ENCODE measurements around the gene SCIMP. TPM values are rescaled to one million over a fixed set of nuclear protein-coding genes. Genes with fewer than 3 reads are reported as not detected.
"Not testable (repeated sequence)": the region's sequence is repeated elsewhere in the genome, so short reads cannot be mapped to it uniquely, and the experiment has no call there.

Gene SCIMP
- total and polyA plus RNA-seq, 5 donors, result 0.38 to 3.7 (median 2.7) TPM

DNA sequence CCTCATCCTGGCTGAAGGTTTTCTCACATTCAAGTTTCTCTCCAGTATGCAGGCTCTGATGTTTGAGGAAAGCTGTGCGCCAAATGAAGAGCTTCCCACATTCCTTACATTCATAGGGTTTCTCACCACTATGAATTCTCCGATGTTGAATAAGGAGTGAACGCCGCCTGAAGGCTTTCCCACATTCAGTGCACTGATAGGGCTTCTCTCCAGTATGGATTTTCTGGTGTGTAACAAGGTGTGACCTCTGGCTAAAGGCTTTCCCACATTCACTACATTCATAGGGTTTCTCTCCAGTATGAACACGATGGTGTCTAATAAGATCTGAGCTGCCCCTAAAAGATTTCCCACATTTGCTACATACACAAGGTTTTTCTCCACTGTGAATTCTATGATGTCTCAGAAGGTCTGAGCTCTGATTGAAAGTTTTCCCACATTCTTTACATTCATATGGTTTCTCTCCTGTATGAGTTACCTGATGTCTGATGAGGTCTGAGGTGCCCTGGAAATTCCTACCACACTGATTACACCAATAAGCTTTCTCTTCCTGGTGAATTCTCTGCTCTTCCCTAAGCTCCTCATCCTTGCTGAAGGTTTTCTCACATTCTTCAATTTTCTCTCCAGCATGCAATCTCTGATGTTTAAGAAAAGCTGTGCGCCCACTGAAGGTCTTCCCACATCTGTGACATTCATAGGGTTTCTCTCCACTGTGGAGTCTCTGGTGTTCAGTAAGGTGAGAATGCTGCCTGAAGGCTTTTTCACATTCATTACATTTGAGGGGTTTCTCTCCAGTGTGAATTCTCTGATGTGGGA is 51.9 kb downstream of the SCIMP start:
- DNase-seq (no peak), ATAC-seq (no peak)
- Histone ChIP-seq H3K27me3 (ENCODE audit: control insufficient read depth, insufficient read depth) (no peaks in the 10 kb centered on the region), H3K27ac (ENCODE audit: low read length) (no peak overlapping the region), H3K4me3 (ENCODE audit: low read length) (no peak overlapping the region), H3K9me3 (ENCODE audit: control insufficient read depth, low read length) (peaks cover 27% of the 10 kb centered on the region), H3K4me1 (ENCODE audit: control insufficient read depth, insufficient read depth, low read length) (no peaks in the 10 kb centered on the region)
- 98% methylated on average over 6 of the region's 6 CpGs for WGBS
- intact Hi-C loops (cut with DNase I), result no loop called here

DNA sequence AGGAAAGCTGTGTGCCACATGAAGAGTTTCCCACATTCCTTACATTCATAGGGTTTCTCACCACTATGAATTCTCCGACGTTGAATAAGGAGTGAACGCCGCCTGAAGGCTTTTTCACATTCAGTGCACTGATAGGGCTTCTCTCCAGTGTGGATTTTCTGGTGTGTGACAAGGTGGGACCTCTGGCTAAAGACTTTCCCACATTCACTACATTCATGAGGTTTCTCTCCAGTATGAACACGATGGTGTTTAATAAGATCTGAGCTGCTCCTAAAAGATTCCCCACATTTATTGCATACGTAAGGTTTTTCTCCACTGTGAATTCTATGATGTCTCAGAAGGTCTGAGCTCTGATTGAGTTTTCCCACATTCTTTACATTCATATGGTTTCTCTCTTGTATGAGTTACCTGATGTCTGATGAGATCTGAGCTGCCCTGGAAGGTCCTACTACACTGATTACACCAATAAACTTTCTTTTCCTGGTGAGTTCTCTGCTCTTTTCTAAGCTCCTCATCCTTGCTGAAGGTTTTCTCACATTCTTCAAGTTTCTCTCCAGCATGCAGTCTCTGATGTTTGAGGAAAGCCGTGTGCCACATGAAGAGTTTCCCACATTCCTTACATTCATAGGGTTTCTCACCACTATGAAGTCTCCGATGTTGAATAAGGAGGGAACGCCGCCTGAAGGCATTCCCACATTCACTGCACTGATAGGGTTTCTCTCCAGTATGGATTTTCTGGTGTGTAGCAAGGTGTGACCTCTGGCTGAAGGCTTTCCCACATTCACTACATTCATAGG is 53.0 kb downstream of the SCIMP start:
- DNase-seq (no peak), ATAC-seq (no peak)
- H3K4me3 ChIP-seq (ENCODE audit: low read length), result no peak overlapping the region
- H3K27me3 ChIP-seq (ENCODE audit: control insufficient read depth, insufficient read depth), result no peaks in the 10 kb centered on the region
- WGBS, result 96% methylated on average over 10 of the region's 10 CpGs
- no peaks in the 10 kb centered on the region for H3K4me1 ChIP-seq (ENCODE audit: control insufficient read depth, insufficient read depth, low read length)
- intact Hi-C loops (cut with DNase I), result no loop called here
- H3K9me3 ChIP-seq (ENCODE audit: control insufficient read depth, low read length), result peaks cover 27% of the 10 kb centered on the region
- no peak overlapping the region for H3K27ac ChIP-seq (ENCODE audit: low read length)

GRCh38 chr17:5179003-5179402 is 55.7 kb downstream of the SCIMP start:
- DNase-seq (no peak), ATAC-seq (no peak)
- Histone ChIP-seq H3K4me3 (ENCODE audit: low read length) (no peak overlapping the region), H3K9me3 (ENCODE audit: control insufficient read depth, low read length) (peaks cover 27% of the 10 kb centered on the region), H3K27ac (ENCODE audit: low read length) (no peak overlapping the region), H3K27me3 (ENCODE audit: control insufficient read depth, insufficient read depth) (no peaks in the 10 kb centered on the region), H3K4me1 (ENCODE audit: control insufficient read depth, insufficient read depth, low read length) (no peaks in the 10 kb centered on the region)
- WGBS, result 98% methylated on average over 12 of the region's 12 CpGs
- intact Hi-C loops (cut with DNase I), result no loop called here

- H3K27ac ChIP-seq (ENCODE audit: low read length); intact Hi-C loops (cut with DNase I); DNase-seq; H3K27me3 ChIP-seq (ENCODE audit: control insufficient read depth, insufficient read depth); H3K4me3 ChIP-seq (ENCODE audit: low read length); H3K4me1 ChIP-seq (ENCODE audit: control insufficient read depth, insufficient read depth, low read length); ATAC-seq; H3K9me3 ChIP-seq (ENCODE audit: control insufficient read depth, low read length): not testable (repeated sequence)
- 91% methylated on average over 7 of the region's 7 CpGs for WGBS
These were observed 59.6 kb downstream of the SCIMP start for GRCh38 chr17:5175027-5175426.

- ATAC-seq; H3K27me3 ChIP-seq (ENCODE audit: control insufficient read depth, insufficient read depth); H3K4me1 ChIP-seq (ENCODE audit: control insufficient read depth, insufficient read depth, low read length); DNase-seq; H3K9me3 ChIP-seq (ENCODE audit: control insufficient read depth, low read length); intact Hi-C loops (cut with DNase I); H3K27ac ChIP-seq (ENCODE audit: low read length); H3K4me3 ChIP-seq (ENCODE audit: low read length): not testable (repeated sequence)
- 49% methylated on average over 6 of the region's 7 CpGs for WGBS
These were observed 68.7 kb downstream of the SCIMP start for GRCh38 chr17:5165791-5166564.

- no peak for ATAC-seq
- Histone ChIP-seq H3K4me1 (ENCODE audit: control insufficient read depth, insufficient read depth, low read length) (no peaks in the 10 kb centered on the region), H3K27ac (ENCODE audit: low read length) (no peak overlapping the region), H3K9me3 (ENCODE audit: control insufficient read depth, low read length) (no peaks in the 10 kb centered on the region), H3K4me3 (ENCODE audit: low read length) (no peak overlapping the region), H3K27me3 (ENCODE audit: control insufficient read depth, insufficient read depth) (no peaks in the 10 kb centered on the region)
- DNase-seq, result no peak
- intact Hi-C loops (cut with DNase I), result no loop called here
- 71% methylated on average over 6 of the region's 6 CpGs for whole genome bisulfite sequencing
These were observed 70.2 kb downstream of the SCIMP start for GRCh38 chr17:5164436-5164835.

DNA sequence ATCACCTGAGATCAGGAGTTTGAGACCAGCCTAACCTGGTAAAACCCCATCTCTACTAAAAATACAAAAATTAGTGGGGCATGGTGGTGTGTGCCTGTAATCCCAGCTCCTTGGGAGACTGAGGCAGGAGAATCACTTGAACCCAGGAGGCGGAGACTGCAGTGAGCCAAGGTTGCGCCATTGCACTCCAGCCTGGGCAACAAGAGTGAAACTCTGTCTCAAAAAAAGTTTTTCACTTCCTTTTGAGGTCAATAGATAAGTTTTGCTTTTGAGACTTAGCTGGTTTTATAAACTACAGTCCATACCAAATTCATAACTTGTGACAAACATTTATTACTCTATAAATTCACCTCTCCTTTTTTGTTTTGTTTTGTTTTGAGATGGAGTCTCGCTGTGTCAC is 72.9 kb downstream of the SCIMP start:
- H3K4me1 ChIP-seq (ENCODE audit: control insufficient read depth, insufficient read depth, low read length); H3K4me3 ChIP-seq (ENCODE audit: low read length); H3K9me3 ChIP-seq (ENCODE audit: control insufficient read depth, low read length); H3K27ac ChIP-seq (ENCODE audit: low read length); DNase-seq; H3K27me3 ChIP-seq (ENCODE audit: control insufficient read depth, insufficient read depth); ATAC-seq; intact Hi-C loops (cut with DNase I): not testable (repeated sequence)
- WGBS, result 85% methylated on average over 3 of the region's 3 CpGs

DNA sequence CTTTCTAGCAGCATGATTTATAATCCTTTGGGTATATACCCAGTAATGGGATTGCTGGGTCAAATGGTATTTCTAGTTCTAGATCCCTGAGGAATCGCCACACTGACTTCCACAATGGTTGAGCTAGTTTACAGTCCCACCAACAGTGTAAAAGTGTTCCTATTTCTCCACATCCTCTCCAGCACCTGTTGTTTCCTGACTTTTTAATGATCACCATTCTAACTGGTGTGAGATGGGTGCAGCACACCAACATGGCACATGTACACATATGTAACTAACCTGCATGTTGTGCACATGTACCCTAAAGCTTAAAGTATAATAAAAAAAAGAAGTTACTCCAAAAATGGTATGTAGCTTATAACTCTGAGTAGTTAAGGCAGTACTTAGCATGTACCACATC is 74.0 kb downstream of the SCIMP start:
- not testable (repeated sequence) for ATAC-seq; H3K27me3 ChIP-seq (ENCODE audit: control insufficient read depth, insufficient read depth)

More for the DNA sequence above, 74.0 kb downstream of the SCIMP start:
- H3K27ac ChIP-seq (ENCODE audit: low read length); intact Hi-C loops (cut with DNase I); H3K4me1 ChIP-seq (ENCODE audit: control insufficient read depth, insufficient read depth, low read length); DNase-seq; H3K4me3 ChIP-seq (ENCODE audit: low read length); H3K9me3 ChIP-seq (ENCODE audit: control insufficient read depth, low read length): not testable (repeated sequence)
- WGBS, result 83% methylated on average over 1 of the region's 1 CpG

Other genes with a start within 250 kb of the SCIMP start
- 10 to 100 TPM; 35.3 to 44.4 (median 40.3) TPM for gene CAMTA2, start 247.2 kb downstream of the SCIMP start, total RNA-seq
- gene CAMTA2, start 247.2 kb downstream of the SCIMP start, polyA plus RNA-seq, result 43.5 TPM
- 1 to 10 TPM; 2.2 to 3.8 (median 3.2) TPM for gene INCA1, start 237.3 kb downstream of the SCIMP start, total RNA-seq
- 5.0 TPM for gene INCA1, start 237.3 kb downstream of the SCIMP start, polyA plus RNA-seq
- gene KIF1C, start 236.9 kb downstream of the SCIMP start, total RNA-seq, result 100 to 1,000 TPM; 519 to 727 (median 570) TPM
- gene KIF1C, start 236.9 kb downstream of the SCIMP start, polyA plus RNA-seq, result 406 TPM
- not detected for gene SLC52A1, start 199.4 kb downstream of the SCIMP start, total RNA-seq
- gene SLC52A1, start 199.4 kb downstream of the SCIMP start, polyA plus RNA-seq, result not detected
- 10 to 100 TPM; 11.7 to 14.2 (median 12.0) TPM for gene ZFP3, start 156.4 kb downstream of the SCIMP start, total RNA-seq
- gene ZFP3, start 156.4 kb downstream of the SCIMP start, polyA plus RNA-seq, result 5.4 TPM
- 1 to 10 TPM; 4.0 to 7.4 (median 5.6) TPM for gene ZNF232, start 123.0 kb downstream of the SCIMP start, total RNA-seq
- 3.1 TPM for gene ZNF232, start 123.0 kb downstream of the SCIMP start, polyA plus RNA-seq
- under 1 TPM in 3 of 4 donors, not detected in 1; 0.06 to 0.20 (median 0.09) TPM for gene USP6, start 118.8 kb downstream of the SCIMP start, total RNA-seq
- under 0.01 TPM for gene USP6, start 118.8 kb downstream of the SCIMP start, polyA plus RNA-seq
- gene ZNF594, start 43.0 kb downstream of the SCIMP start, total RNA-seq, result 1 to 10 TPM; 6.8 to 8.2 (median 7.8) TPM
- 2.4 TPM for gene ZNF594, start 43.0 kb downstream of the SCIMP start, polyA plus RNA-seq
- gene RABEP1, start 47.4 kb upstream of the SCIMP start, total RNA-seq, result 10 to 100 TPM; 46.1 to 53.2 (median 47.6) TPM
- gene RABEP1, start 47.4 kb upstream of the SCIMP start, polyA plus RNA-seq, result 18.6 TPM
- 10 to 100 TPM; 28.5 to 42.1 (median 33.8) TPM for gene NUP88, start 184.8 kb upstream of the SCIMP start, total RNA-seq
- 38.5 TPM for gene NUP88, start 184.8 kb upstream of the SCIMP start, polyA plus RNA-seq
- gene RPAIN, start 185.3 kb upstream of the SCIMP start, total RNA-seq, result 10 to 100 TPM; 28.3 to 31.4 (median 28.7) TPM
- gene RPAIN, start 185.3 kb upstream of the SCIMP start, polyA plus RNA-seq, result 46.7 TPM
- gene C1QBP, start 204.3 kb upstream of the SCIMP start, total RNA-seq, result 100 to 1,000 TPM in 1 of 4 donors, 10 to 100 TPM in 3; 86.7 to 101 (median 93.8) TPM
- gene C1QBP, start 204.3 kb upstream of the SCIMP start, polyA plus RNA-seq, result 143 TPM
- 1 to 10 TPM; 5.1 to 8.5 (median 6.1) TPM for gene DHX33, start 234.1 kb upstream of the SCIMP start, total RNA-seq
- 2.7 TPM for gene DHX33, start 234.1 kb upstream of the SCIMP start, polyA plus RNA-seq